NB4 (cell line): ENCODE results near the gene RAPGEF6.

Experiments
- DNase-seq: peaks from one replicate; pipeline ENCODE4 v3.0.0; 2010; ENCODE audit warnings: low read depth
- H3K4me3 ChIP-seq: one replicate; pipeline ENCODE4 v1.5.1; 2011; ENCODE audit warnings: mild to moderate bottlenecking, low read depth, low read length, moderate library complexity
- CTCF ChIP-seq: IDR thresholded peaks from one replicate; pipeline ENCODE4 v1.5.1; 2012; ENCODE audit warnings: low read depth, low read length
- MAX ChIP-seq: IDR thresholded peaks from 2 replicates; pipeline ENCODE4 v1.6.1; 2011; ENCODE audit warnings: low read depth, low read length
- MYC ChIP-seq: IDR thresholded peaks from 2 replicates; pipeline ENCODE4 v1.6.1; 2011; ENCODE audit warnings: low read depth, low read length
- POLR2A ChIP-seq: IDR thresholded peaks from 2 replicates; pipeline ENCODE4 v1.6.1; 2011; ENCODE audit warnings: mild to moderate bottlenecking; ENCODE audit not compliant: insufficient read length; ENCODE audit errors: extremely low read depth

RAPGEF6 gene

GRCh38 chr5:131389096-131389868 lies 245.7 kb downstream of the RAPGEF6 start:
- no peak for DNase-seq
- TF ChIP-seq MYC (no peak), MAX (no peak), POLR2A (no peak), CTCF (no peak)
- H3K4me3 ChIP-seq = no peak overlapping the region

- TF ChIP-seq MYC = no peak
- TF ChIP-seq CTCF = no peak
- TF ChIP-seq MAX = no peak
- TF ChIP-seq POLR2A = no peak
- H3K4me3 ChIP-seq = no peak overlapping the region
- no peak for DNase-seq
Measured at GRCh38 chr5:131387255-131387654, 247.8 kb downstream of the RAPGEF6 start.

- no peak overlapping the region for H3K4me3 ChIP-seq
- TF ChIP-seq CTCF = no peak
- TF ChIP-seq POLR2A = no peak
- TF ChIP-seq MYC = no peak
- TF ChIP-seq MAX = no peak
- DNase-seq = no peak
Measured at GRCh38 chr5:131386779-131387178, 248.2 kb downstream of the RAPGEF6 start.

- no peak for TF ChIP-seq MAX
- TF ChIP-seq CTCF = no peak
- no peak overlapping the region for H3K4me3 ChIP-seq
- no peak for DNase-seq
Measured at GRCh38 chr5:131386124-131386523, 248.9 kb downstream of the RAPGEF6 start.

GRCh38 chr5:131384616-131385214 lies 250.3 kb downstream of the RAPGEF6 start:
- H3K4me3 ChIP-seq = no peak overlapping the region
- DNase-seq = no peak
- no peak for TF ChIP-seq POLR2A
- no peak for TF ChIP-seq MAX
- no peak for TF ChIP-seq MYC
- no peak for TF ChIP-seq CTCF
